Neural cell (in vitro differentiated cells): ENCODE measurements around the gene PPARGC1A. TPM values are rescaled to one million over a fixed set of nuclear protein-coding genes. Genes with fewer than 3 reads are reported as not detected.

Experiments used
- H2AFZ ChIP-seq: fragments of 200-600, 300-800 bp; sonication (generic), shearing (Covaris generic); 2 replicates; pipeline ENCODE4 v1.6.0; 2014; ENCODE audit warnings: low read depth, mild to moderate bottlenecking, antibody characterized with exemption, low read length, moderate library complexity
- H3F3A ChIP-seq: fragments of 200-600 bp; shearing (Covaris generic); 2 replicates; pipeline ENCODE4 v1.6.1; 2016; ENCODE audit warnings: mild to moderate bottlenecking, moderate library complexity, mixed read lengths, antibody characterized with exemption, low read length; ENCODE audit not compliant: insufficient read depth, poor library complexity, severe bottlenecking
- H3K27ac ChIP-seq: fragments of 200-600, 300-800 bp; sonication (generic), shearing (Covaris generic); 2 replicates; pipeline ENCODE4 v1.5.1; 2014; ENCODE audit warnings: mild to moderate bottlenecking, low read length, moderate library complexity
- H3K27me3 ChIP-seq: fragments of 300-800, 200-600 bp; sonication (generic), shearing (Covaris generic); 2 replicates; pipeline ENCODE4 v1.6.0; 2014; ENCODE audit warnings: mild to moderate bottlenecking, low read depth, low read length, moderate library complexity; ENCODE audit not compliant: insufficient read depth
- H3K36me3 ChIP-seq: fragments of 300-800, 200-600 bp; sonication (generic), shearing (Covaris generic); 2 replicates; pipeline ENCODE4 v1.5.1; 2014; ENCODE audit warnings: mild to moderate bottlenecking, antibody characterized with exemption, low read length, moderate library complexity; ENCODE audit not compliant: insufficient read depth
- H3K4me2 ChIP-seq: fragments of 300-800, 200-600 bp; sonication (generic), shearing (Covaris generic); 2 replicates; pipeline ENCODE4 v1.6.0; 2014; ENCODE audit warnings: mild to moderate bottlenecking, low read length
- H3K4me3 ChIP-seq: fragments of 300-800, 200-600 bp; sonication (generic), shearing (Covaris generic); 2 replicates; pipeline ENCODE4 v1.5.1; 2014; ENCODE audit warnings: mild to moderate bottlenecking, low read length, moderate library complexity
- H3K79me2 ChIP-seq: fragments of 200-600 bp; shearing (Covaris generic); replicated peaks from 2 replicates; pipeline ENCODE4 v1.6.0; 2014; ENCODE audit warnings: mild to moderate bottlenecking, low read length, moderate library complexity; ENCODE audit not compliant: insufficient read depth
- H3K9ac ChIP-seq: fragments of 300-800, 200-600 bp; sonication (generic), shearing (Covaris generic); 2 replicates; pipeline ENCODE4 v1.6.1; 2016; ENCODE audit warnings: mild to moderate bottlenecking, low read length, mixed read lengths
- H3K9me2 ChIP-seq: fragments of 200-600 bp; shearing (Covaris generic); 2 replicates; pipeline ENCODE4 v1.6.1; 2016; ENCODE audit warnings: mild to moderate bottlenecking, low read length, mixed read lengths; ENCODE audit not compliant: insufficient read depth
- H3K9me3 ChIP-seq: fragments of 200-600, 300-800 bp; sonication (generic), shearing (Covaris generic); 2 replicates; pipeline ENCODE4 v1.6.1; 2016; ENCODE audit warnings: mild to moderate bottlenecking, mixed run types, low read length, moderate library complexity, mixed read lengths
- H4K20me1 ChIP-seq: fragments of 200-600 bp; shearing (Covaris generic); 2 replicates; pipeline ENCODE4 v1.6.1; 2016; ENCODE audit warnings: mild to moderate bottlenecking, mixed run types; ENCODE audit not compliant: insufficient read depth
- EZH2 ChIP-seq: fragments of 200-600, 300-800 bp; shearing (Covaris generic), sonication (generic); IDR thresholded peaks from 2 replicates; pipeline ENCODE4 v1.6.1; 2014; ENCODE audit warnings: antibody characterized with exemption, low read length, borderline replicate concordance, mild to moderate bottlenecking; ENCODE audit not compliant: insufficient read depth, poor library complexity, severe bottlenecking
- MXI1 ChIP-seq: fragments of 450-650 bp; conservative IDR thresholded peaks from 2 replicates; pipeline ENCODE4 v1.6.1; 2014; ENCODE audit warnings: antibody characterized with exemption, mild to moderate bottlenecking; ENCODE audit not compliant: poor library complexity, severe bottlenecking
- POLR2AphosphoS5 ChIP-seq: IDR thresholded peaks from 2 replicates; pipeline ENCODE4 v1.6.1; 2012
- RAD21 ChIP-seq: fragments of 450-650 bp; conservative IDR thresholded peaks from 2 replicates; pipeline ENCODE4 v1.6.1; 2014; ENCODE audit warnings: antibody characterized with exemption, mild to moderate bottlenecking, moderate library complexity
- SMC3 ChIP-seq: fragments of 450-650 bp; conservative IDR thresholded peaks from 2 replicates; pipeline ENCODE4 v1.6.1; 2014; ENCODE audit warnings: antibody characterized with exemption, mild to moderate bottlenecking, moderate library complexity; ENCODE audit not compliant: poor library complexity
- TAF1 ChIP-seq: IDR thresholded peaks from 2 replicates; pipeline ENCODE4 v1.6.1; 2012; ENCODE audit warnings: low read depth
- polyA plus RNA-seq: library from polyadenylated mRNA; depleted of rRNA; stranded (reverse); fragments of >200 nt; gene quantifications from 2 replicates; pipeline ENCODE4 v1.2.3, GENCODE V29; 2014
- TF ChIP-seq, protein P1 (sequence below): fragments of 450-650 bp; IDR thresholded peaks from 2 replicates; pipeline ENCODE4 v1.5.1; 2014; ENCODE audit warnings: antibody characterized with exemption, mild to moderate bottlenecking, moderate library complexity; ENCODE audit not compliant: poor library complexity, severe bottlenecking
- TF ChIP-seq, protein P2 (sequence below): IDR thresholded peaks from 2 replicates; pipeline ENCODE4 v1.6.1; 2012; ENCODE audit warnings: borderline replicate concordance

PPARGC1A gene
- polyA plus RNA-seq, 1 donor from 2014 or later: 7.2 TPM

DNA sequence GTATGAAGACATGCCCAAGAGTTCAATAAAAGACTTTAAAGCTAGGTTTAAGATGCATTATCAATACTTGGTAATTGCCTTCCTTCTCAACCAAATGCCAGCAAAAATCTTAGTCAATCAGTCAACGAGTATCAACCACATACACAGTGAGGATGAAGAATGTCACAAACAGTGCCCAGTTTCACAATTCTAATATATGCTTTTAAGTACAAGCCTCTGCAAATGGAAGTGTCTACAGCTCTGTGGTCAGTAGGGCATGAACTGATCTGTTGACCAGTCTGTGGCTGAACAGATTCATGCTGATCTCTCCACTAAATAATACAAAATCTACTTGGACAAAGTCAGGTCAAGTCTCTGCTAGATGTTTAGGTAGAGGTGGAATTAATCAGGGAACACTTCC lies 27.9 kb downstream of the PPARGC1A start:
- H3K9ac ChIP-seq: no peak overlapping the region
- H3F3A ChIP-seq: no peaks in the 10 kb centered on the region
- H3K4me2 ChIP-seq: no peak overlapping the region
- no peak overlapping the region for H2AFZ ChIP-seq
- H4K20me1 ChIP-seq: no peaks in the 10 kb centered on the region
- H3K4me3 ChIP-seq: no peak overlapping the region
- TF ChIP-seq, protein P1, sequence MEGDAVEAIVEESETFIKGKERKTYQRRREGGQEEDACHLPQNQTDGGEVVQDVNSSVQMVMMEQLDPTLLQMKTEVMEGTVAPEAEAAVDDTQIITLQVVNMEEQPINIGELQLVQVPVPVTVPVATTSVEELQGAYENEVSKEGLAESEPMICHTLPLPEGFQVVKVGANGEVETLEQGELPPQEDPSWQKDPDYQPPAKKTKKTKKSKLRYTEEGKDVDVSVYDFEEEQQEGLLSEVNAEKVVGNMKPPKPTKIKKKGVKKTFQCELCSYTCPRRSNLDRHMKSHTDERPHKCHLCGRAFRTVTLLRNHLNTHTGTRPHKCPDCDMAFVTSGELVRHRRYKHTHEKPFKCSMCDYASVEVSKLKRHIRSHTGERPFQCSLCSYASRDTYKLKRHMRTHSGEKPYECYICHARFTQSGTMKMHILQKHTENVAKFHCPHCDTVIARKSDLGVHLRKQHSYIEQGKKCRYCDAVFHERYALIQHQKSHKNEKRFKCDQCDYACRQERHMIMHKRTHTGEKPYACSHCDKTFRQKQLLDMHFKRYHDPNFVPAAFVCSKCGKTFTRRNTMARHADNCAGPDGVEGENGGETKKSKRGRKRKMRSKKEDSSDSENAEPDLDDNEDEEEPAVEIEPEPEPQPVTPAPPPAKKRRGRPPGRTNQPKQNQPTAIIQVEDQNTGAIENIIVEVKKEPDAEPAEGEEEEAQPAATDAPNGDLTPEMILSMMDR: no peak
- no peak for TF ChIP-seq SMC3
- no peak for TF ChIP-seq EZH2
- TF ChIP-seq TAF1: no peak
- no peak for TF ChIP-seq POLR2AphosphoS5
- no peaks in the 10 kb centered on the region for H3K79me2 ChIP-seq
- no peaks in the 10 kb centered on the region for H3K9me2 ChIP-seq
- no peaks in the 10 kb centered on the region for H3K9me3 ChIP-seq
- no peaks in the 10 kb centered on the region for H3K27me3 ChIP-seq
- no peak overlapping the region for H3K27ac ChIP-seq
- H3K36me3 ChIP-seq: no peaks in the 10 kb centered on the region

DNA sequence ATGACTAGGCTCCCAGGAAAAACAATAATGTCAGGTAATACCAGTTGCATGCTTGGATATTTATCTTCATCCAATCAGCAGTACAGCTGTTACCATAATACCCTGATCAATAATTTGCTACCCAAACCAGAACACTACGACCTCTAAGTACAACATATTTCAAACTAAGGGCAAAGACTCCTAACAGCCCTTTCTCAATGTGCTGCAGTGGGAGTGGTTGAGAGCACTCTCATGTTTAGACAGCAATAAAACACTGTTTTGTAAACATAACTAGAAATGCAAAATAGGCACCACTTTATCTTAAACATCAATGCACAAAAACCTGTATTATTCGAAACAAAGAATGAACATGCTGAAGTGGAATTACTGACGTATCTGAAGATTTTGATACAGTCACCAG lies 28.9 kb downstream of the PPARGC1A start:
- Histone ChIP-seq H4K20me1 (no peaks in the 10 kb centered on the region), H3K9me2 (no peaks in the 10 kb centered on the region), H3K79me2 (no peaks in the 10 kb centered on the region), H3K9ac (no peak overlapping the region), H3K4me3 (no peak overlapping the region), H3K36me3 (no peaks in the 10 kb centered on the region), H3K27me3 (no peaks in the 10 kb centered on the region), H2AFZ (no peak overlapping the region), H3K4me2 (no peak overlapping the region), H3F3A (no peaks in the 10 kb centered on the region), H3K9me3 (no peaks in the 10 kb centered on the region), H3K27ac (no peak overlapping the region)
- TF ChIP-seq MXI1 (no peak), POLR2AphosphoS5 (no peak), TAF1 (no peak)

DNA sequence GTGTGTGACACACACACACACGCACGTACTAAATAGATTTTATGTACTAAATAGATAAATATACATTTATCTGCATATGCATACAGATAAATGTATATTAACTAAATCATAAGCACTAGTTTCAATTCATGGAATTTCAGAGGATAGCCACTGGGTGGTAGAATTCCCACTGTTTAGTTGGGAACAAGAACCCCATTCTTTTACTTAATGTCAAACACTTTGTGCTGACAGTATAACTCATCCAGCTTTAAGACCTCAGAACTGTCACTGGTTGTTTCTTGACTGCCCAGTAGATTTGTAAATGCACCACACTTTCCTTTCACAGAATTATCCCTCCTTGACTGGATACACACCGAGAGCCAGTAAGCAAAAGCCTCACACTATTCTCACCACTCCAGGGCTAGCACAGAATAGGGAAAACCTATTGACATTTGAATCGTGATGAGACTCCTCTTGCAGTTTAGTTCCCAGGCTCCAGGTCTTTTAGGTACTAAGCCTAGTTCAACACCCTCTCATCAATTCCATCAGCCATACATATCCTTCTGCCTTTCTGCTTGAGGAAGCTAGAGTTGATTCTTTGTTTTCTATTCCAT lies 32.4 kb downstream of the PPARGC1A start:
- Histone ChIP-seq H3K4me3 (no peak overlapping the region), H4K20me1 (no peaks in the 10 kb centered on the region), H3K36me3 (no peaks in the 10 kb centered on the region), H2AFZ (no peak overlapping the region), H3K4me2 (no peak overlapping the region), H3K79me2 (no peaks in the 10 kb centered on the region), H3K9me3 (no peaks in the 10 kb centered on the region), H3F3A (no peaks in the 10 kb centered on the region), H3K9ac (no peak overlapping the region), H3K27me3 (no peaks in the 10 kb centered on the region), H3K9me2 (no peaks in the 10 kb centered on the region), H3K27ac (no peak overlapping the region)
- TF ChIP-seq TAF1 (no peak), SMC3 (peak; percentile 74), RAD21 (peak; percentile 72), MXI1 (no peak), EZH2 (no peak), POLR2AphosphoS5 (no peak)
- TF ChIP-seq, protein P2, sequence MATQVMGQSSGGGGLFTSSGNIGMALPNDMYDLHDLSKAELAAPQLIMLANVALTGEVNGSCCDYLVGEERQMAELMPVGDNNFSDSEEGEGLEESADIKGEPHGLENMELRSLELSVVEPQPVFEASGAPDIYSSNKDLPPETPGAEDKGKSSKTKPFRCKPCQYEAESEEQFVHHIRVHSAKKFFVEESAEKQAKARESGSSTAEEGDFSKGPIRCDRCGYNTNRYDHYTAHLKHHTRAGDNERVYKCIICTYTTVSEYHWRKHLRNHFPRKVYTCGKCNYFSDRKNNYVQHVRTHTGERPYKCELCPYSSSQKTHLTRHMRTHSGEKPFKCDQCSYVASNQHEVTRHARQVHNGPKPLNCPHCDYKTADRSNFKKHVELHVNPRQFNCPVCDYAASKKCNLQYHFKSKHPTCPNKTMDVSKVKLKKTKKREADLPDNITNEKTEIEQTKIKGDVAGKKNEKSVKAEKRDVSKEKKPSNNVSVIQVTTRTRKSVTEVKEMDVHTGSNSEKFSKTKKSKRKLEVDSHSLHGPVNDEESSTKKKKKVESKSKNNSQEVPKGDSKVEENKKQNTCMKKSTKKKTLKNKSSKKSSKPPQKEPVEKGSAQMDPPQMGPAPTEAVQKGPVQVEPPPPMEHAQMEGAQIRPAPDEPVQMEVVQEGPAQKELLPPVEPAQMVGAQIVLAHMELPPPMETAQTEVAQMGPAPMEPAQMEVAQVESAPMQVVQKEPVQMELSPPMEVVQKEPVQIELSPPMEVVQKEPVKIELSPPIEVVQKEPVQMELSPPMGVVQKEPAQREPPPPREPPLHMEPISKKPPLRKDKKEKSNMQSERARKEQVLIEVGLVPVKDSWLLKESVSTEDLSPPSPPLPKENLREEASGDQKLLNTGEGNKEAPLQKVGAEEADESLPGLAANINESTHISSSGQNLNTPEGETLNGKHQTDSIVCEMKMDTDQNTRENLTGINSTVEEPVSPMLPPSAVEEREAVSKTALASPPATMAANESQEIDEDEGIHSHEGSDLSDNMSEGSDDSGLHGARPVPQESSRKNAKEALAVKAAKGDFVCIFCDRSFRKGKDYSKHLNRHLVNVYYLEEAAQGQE: no peak
- TF ChIP-seq, protein P1: peak; percentile 62
